Dendritic cell treated with granulocyte-macrophage colony-stimulating factor and Interleukin-4, amounts not matched to agents 40 ng/mL and 50 ng/mL, for 4 days (primary cell): Measurements from ENCODE around the gene SPSB1.

Experiments
- H3K27ac Mint-ChIP-seq: one replicate; pipeline ENCODE4 v1.8.0; 2022; ENCODE audit warnings: mild to moderate bottlenecking, mixed read lengths
- H3K27me3 Mint-ChIP-seq: one replicate; pipeline ENCODE4 v1.8.0; 2022; ENCODE audit warnings: mild to moderate bottlenecking, mixed read lengths
- H3K36me3 Mint-ChIP-seq: one replicate; pipeline ENCODE4 v1.8.0; 2022; ENCODE audit warnings: low read depth, mixed read lengths
- H3K4me1 Mint-ChIP-seq: one replicate; pipeline ENCODE4 v1.8.0; 2022; ENCODE audit warnings: low read depth, mixed read lengths
- H3K4me3 Mint-ChIP-seq: one replicate; pipeline ENCODE4 v1.8.0; 2022; ENCODE audit warnings: mild to moderate bottlenecking, moderate library complexity, mixed read lengths
- H3K9me3 Mint-ChIP-seq: one replicate; pipeline ENCODE4 v1.8.0; 2022; ENCODE audit warnings: mixed read lengths
- intact Hi-C: fragments of 100-400 bp; cut with micrococcal nuclease; formaldehyde crosslinking; loops from one replicate; pipeline ENCODE4 v1.15.0; 2022

The SPSB1 gene

GRCh38 chr1:9292361-9293240 is at the start of gene SPSB1:
TSS of gene SPSB1 (plus strand) at chr1:9292894. CDS start at chr1:9355892, 62,998 bp downstream.
- H3K4me3 Mint-ChIP-seq = peak within 1 kb of the TSS; percentile 64
- H3K27ac Mint-ChIP-seq = peak within 1 kb of the TSS; percentile 28
- intact Hi-C loops = no loop called here
- peaks cover 34% of the 10 kb centered on the region for H3K27me3 Mint-ChIP-seq
- H3K9me3 Mint-ChIP-seq = peaks cover 9% of the 10 kb centered on the region
- H3K4me1 Mint-ChIP-seq = peaks cover 22% of the 10 kb centered on the region
- H3K36me3 Mint-ChIP-seq = no peaks in the 10 kb centered on the region

DNA sequence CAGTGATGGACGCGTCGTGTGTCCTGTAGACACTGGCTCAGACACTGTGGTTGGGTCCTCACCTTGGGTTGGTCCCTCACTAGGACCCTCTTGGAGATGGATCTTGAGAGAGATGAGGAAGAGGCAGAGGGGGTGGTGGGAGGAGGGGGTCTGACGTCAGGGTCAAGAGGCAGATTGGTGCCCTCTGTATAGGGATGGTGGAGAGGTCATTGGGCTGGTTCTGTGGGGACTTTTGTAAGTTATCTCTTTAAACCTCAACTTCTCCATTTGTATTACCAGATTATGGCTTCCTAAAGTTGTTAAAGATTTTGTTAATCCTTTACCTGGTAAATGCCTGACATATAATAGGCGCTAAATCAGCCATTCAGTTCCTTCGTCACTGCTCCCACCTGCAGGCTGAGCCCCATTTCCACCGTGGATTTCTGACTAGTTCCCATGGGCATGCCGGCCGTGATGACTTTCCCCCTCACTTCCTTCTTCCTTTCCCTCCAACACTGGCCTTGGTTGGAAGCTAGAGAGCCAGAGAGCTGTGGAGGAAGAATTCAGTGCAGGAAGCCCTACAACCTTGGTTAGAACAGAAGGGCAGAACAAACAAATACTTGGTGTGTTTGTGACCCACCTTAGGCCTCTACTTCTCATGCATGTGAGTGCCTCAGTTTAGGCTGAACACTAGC is 49.5 kb upstream of the SPSB1 start:
- intact Hi-C loops = no loop called here
- no peak overlapping the region for H3K4me3 Mint-ChIP-seq
- no peaks in the 10 kb centered on the region for H3K9me3 Mint-ChIP-seq
- peaks cover 67% of the 10 kb centered on the region for H3K4me1 Mint-ChIP-seq
- peak overlapping the region; percentile 1 for H3K27ac Mint-ChIP-seq
- no peaks in the 10 kb centered on the region for H3K27me3 Mint-ChIP-seq
- peaks cover 52% of the 10 kb centered on the region for H3K36me3 Mint-ChIP-seq

GRCh38 chr1:9244501-9245229 is 48.0 kb upstream of the SPSB1 start:
- Mint-ChIP-seq H3K4me3 (no peak overlapping the region), H3K9me3 (no peaks in the 10 kb centered on the region), H3K4me1 (peaks cover 57% of the 10 kb centered on the region), H3K27ac (peak overlapping the region; percentile 49), H3K36me3 (peaks cover 65% of the 10 kb centered on the region), H3K27me3 (no peaks in the 10 kb centered on the region)
- intact Hi-C loops = no loop called here

- Mint-ChIP-seq H3K9me3 (no peaks in the 10 kb centered on the region), H3K27ac (peak overlapping the region; percentile 49), H3K27me3 (no peaks in the 10 kb centered on the region), H3K4me3 (no peak overlapping the region), H3K4me1 (peaks cover 56% of the 10 kb centered on the region), H3K36me3 (peaks cover 70% of the 10 kb centered on the region)
- intact Hi-C loops = no loop called here
Measured at GRCh38 chr1:9245230-9245619, 47.5 kb upstream of the SPSB1 start.

DNA sequence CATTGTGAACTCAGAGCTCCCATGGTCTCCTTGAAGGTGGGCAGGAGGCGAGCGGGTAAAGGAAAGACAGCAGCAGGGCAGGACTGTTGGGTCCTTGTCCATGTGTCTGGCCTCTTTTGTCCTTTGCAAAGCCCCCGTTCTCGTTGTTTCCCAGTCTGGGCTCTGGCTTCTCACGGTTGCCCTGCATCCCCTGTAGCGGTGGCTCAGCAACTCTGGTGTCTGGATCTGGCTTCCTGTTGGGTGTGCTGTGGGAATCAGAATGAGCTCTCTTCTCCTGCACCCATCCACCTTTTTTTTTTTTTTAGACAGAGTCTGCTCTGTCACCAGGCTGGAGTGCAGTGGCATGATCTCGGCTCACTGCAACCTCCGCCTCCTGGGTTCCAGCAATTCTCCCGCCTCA is 47.0 kb upstream of the SPSB1 start:
- H3K4me3 Mint-ChIP-seq = no peak overlapping the region
- no peaks in the 10 kb centered on the region for H3K9me3 Mint-ChIP-seq
- H3K27ac Mint-ChIP-seq = no peak overlapping the region

DNA sequence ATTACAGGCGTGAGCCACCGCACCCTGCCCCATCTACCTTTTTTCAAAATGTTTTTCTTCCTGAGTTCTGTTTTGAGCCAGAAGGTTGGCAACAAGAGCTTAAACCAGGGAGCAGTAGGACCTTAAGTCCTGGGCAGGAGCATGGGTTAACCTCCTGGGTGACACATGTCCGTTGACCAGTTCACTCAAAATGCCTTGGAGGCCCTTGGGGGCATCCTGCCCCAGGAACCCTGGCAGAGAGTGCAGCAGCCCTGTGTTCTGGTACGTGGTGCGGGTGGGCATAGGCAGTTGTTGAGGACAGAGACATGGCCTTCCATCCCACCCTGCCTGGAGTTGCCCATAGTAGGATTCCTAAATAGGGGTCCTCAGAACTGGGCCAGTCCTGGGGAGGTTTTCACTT is 46.5 kb upstream of the SPSB1 start:
- H3K36me3 Mint-ChIP-seq = peaks cover 73% of the 10 kb centered on the region
- H3K4me3 Mint-ChIP-seq = no peak overlapping the region
- H3K4me1 Mint-ChIP-seq = peaks cover 48% of the 10 kb centered on the region
- intact Hi-C loops = no loop called here
- H3K9me3 Mint-ChIP-seq = no peaks in the 10 kb centered on the region
- H3K27ac Mint-ChIP-seq = no peak overlapping the region
- H3K27me3 Mint-ChIP-seq = no peaks in the 10 kb centered on the region

More for the DNA sequence above, 47.0 kb upstream of the SPSB1 start:
- intact Hi-C loops = no loop called here
- Mint-ChIP-seq H3K27me3 (no peaks in the 10 kb centered on the region), H3K36me3 (peaks cover 70% of the 10 kb centered on the region), H3K4me1 (peaks cover 52% of the 10 kb centered on the region)

DNA sequence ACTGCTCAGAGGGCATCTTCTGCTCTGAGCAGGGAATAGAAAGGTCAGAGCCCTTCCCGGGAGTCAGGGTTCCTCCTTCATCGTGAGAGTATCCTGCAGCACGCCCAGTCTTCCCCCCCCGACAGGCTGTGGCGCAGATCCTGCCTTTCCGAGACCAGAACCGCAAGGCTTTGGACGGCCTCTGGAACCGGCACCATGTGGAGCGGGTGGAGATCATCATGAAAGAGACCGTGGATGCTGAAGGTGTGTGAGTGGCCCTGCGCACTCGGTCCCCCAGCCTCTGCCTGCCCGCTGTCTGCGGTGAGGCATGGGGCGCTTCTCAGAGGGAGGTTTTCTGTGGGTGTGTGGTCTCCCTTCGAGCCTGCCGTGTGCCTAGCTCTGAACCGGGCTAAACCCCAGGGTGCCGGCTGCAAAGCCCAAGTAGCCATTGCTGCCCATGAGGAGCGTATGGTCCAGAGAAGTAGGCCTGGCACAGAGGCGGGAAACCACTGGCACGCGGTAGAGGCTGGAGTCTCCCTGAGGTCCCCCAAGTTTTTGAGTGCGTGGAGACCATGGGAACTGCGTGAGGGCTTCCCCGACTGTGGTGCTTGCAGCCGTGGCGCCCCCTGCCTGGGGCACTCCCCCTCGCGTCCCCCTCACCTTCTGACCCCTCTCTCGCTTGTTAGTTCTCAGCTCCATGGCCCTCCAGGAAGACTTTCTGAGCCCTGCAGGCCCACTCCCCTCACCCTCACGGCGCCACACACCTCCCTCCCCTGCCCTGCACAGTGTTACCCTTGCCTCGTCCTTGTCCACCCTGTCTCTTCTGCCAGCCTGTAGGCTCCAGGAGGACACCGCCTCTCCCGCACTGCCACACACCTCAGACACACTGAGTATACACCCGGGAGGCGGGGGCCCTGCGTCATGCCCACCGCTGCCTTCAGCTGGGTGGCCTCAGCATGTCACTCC is 45.6 kb upstream of the SPSB1 start:
- Mint-ChIP-seq H3K27ac (no peak overlapping the region), H3K36me3 (peaks cover 75% of the 10 kb centered on the region), H3K4me1 (peaks cover 41% of the 10 kb centered on the region), H3K27me3 (no peaks in the 10 kb centered on the region), H3K4me3 (no peak overlapping the region), H3K9me3 (no peaks in the 10 kb centered on the region)
- intact Hi-C loops = no loop called here

DNA sequence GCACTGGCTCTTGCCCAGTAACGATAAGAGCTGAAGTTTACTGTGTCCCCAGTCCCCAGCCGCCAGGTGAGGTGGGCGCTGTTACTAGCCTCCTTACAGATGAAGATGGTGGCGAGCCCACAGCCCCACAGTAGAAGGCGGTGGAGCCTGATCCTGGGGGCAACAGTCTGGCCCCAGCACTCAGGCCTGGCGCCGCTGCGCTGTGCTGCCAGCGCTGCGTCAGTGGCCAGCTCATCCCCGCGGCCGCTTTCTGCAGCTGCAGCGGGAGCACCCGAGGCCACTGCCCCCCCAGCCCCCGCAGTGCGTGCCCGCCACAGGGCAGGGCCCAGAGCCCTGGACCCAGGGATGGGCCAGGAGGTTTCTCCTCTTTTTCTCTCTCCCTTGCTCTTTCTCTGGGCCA is 44.8 kb upstream of the SPSB1 start:
- Mint-ChIP-seq H3K36me3 (peaks cover 72% of the 10 kb centered on the region), H3K27ac (no peak overlapping the region), H3K4me1 (peaks cover 34% of the 10 kb centered on the region), H3K27me3 (no peaks in the 10 kb centered on the region), H3K4me3 (no peak overlapping the region), H3K9me3 (no peaks in the 10 kb centered on the region)
- intact Hi-C loops = no loop called here

- Mint-ChIP-seq H3K36me3 (peaks cover 79% of the 10 kb centered on the region), H3K9me3 (no peaks in the 10 kb centered on the region), H3K27me3 (no peaks in the 10 kb centered on the region), H3K4me3 (no peak overlapping the region), H3K27ac (no peak overlapping the region), H3K4me1 (peaks cover 27% of the 10 kb centered on the region)
- intact Hi-C loops = no loop called here
Measured at GRCh38 chr1:9248341-9249262, 44.1 kb upstream of the SPSB1 start.

DNA sequence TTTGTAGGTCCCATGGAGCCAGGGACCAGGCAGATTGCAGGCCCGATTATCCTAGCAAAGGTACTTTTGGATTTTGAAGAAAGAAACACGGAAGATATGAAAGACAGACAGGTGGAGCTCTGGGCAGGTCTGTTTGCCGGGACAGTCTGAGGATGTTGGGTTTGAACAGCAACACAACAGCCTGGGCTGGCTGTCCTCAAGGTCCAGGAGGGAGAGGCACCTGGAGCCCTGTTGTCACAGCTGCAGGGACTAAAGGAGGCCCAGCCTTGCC is 43.5 kb upstream of the SPSB1 start:
- Mint-ChIP-seq H3K27me3 (no peaks in the 10 kb centered on the region), H3K27ac (no peak overlapping the region), H3K4me1 (peaks cover 22% of the 10 kb centered on the region), H3K9me3 (no peaks in the 10 kb centered on the region), H3K36me3 (peaks cover 85% of the 10 kb centered on the region), H3K4me3 (no peak overlapping the region)
- intact Hi-C loops = no loop called here

DNA sequence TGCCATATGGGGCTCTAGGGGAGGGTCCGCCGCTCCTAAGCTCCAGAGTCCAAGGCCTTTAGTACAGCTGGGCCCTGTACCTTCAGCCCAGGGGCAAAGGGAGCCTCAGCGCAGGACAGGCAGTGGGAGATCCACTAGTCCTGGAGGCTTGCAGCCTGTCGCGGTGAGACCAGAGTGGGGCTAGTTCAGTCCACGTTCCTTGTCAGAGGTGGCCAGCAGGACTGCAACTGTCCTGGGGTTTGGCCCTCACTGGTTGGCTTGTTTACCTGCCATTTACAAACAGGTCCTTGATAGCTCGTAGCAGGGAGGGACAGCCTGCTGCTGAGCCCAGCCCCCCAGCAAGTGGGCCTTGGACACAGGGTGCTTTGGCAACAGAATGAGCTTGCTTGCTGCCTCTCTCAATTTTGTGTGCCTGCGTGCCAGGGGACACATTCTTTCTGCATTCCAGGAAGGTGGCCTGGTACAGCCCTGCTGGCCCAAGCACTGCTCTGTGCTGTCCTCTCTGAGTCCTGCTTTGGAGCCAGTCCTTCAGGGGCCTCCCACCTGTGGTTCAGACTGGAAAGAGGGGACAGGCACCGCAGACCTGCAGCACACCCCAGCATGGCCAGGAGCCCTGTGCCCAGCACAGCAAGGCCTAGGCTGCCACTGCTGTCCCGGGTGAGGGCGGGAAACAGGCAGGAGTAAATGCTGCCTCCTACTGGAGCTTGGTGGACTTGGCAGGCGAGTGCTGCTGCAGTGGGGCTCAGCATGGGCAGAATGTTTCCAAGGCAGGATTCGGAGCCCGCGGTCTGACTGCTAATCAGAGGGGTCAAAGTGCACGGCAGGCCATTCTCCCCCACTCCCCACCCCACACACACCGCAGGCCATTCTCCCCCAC is 42.9 kb upstream of the SPSB1 start:
- no peaks in the 10 kb centered on the region for H3K9me3 Mint-ChIP-seq
- intact Hi-C loops = no loop called here
- H3K4me3 Mint-ChIP-seq = no peak overlapping the region
- peaks cover 16% of the 10 kb centered on the region for H3K4me1 Mint-ChIP-seq
- H3K36me3 Mint-ChIP-seq = peaks cover 90% of the 10 kb centered on the region
- H3K27ac Mint-ChIP-seq = no peak overlapping the region
- no peaks in the 10 kb centered on the region for H3K27me3 Mint-ChIP-seq
